Suprapubic skin (tissue), 4 donors: ENCODE measurements around the gene CYP3A4.
"Not testable (repeated sequence)": the region's sequence is repeated elsewhere in the genome, so short reads cannot be mapped to it uniquely, and the experiment has no call there.

Source experiments
- POLR2A ChIP-seq, 2 donors: fragments of 450-650 bp; IDR thresholded peaks; one replicate each; pipeline ENCODE4 v1.6.1; 2017; ENCODE audit warnings: antibody characterized with exemption in 2 of 2, mild to moderate bottlenecking in 2 of 2, moderate library complexity in 2 of 2
- POLR2AphosphoS5 ChIP-seq, 3 donors: sonication (generic); formaldehyde crosslinking; IDR thresholded peaks; one replicate each; pipeline ENCODE4 v1.6.1; 2017; ENCODE audit warnings: antibody characterized with exemption in 3 of 3
- TF ChIP-seq, protein P1 (sequence below), 2 donors: fragments of 200-600 bp in 1 of 2; fragments of 450-650 bp in 1 of 2; sonication (generic) in 1 of 2; IDR thresholded peaks; one replicate each; pipeline ENCODE4 v1.5.1; 2016 to 2019; ENCODE audit warnings: antibody characterized with exemption in 2 of 2, mild to moderate bottlenecking in 1 of 2, moderate library complexity in 1 of 2

DNA sequence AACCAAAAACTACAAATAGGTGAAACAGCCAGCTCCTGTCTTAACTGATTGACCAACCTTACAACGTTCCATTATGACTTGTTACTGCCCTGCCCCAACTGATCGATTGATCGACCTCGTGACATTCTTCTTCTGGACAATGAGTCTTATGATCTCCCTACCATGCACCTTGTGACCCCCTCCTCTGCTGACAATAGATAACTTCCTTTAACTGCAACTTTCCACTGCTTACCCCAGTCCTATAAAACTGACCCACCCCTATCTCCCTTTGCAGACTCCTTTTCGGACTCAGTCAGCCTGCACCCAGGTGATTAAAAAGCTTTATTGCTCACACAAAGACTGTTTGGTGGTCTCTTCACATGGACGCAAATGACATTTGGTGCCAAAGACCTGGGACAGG lies 60.8 kb downstream of the CYP3A4 start:
- TF ChIP-seq, protein P1, sequence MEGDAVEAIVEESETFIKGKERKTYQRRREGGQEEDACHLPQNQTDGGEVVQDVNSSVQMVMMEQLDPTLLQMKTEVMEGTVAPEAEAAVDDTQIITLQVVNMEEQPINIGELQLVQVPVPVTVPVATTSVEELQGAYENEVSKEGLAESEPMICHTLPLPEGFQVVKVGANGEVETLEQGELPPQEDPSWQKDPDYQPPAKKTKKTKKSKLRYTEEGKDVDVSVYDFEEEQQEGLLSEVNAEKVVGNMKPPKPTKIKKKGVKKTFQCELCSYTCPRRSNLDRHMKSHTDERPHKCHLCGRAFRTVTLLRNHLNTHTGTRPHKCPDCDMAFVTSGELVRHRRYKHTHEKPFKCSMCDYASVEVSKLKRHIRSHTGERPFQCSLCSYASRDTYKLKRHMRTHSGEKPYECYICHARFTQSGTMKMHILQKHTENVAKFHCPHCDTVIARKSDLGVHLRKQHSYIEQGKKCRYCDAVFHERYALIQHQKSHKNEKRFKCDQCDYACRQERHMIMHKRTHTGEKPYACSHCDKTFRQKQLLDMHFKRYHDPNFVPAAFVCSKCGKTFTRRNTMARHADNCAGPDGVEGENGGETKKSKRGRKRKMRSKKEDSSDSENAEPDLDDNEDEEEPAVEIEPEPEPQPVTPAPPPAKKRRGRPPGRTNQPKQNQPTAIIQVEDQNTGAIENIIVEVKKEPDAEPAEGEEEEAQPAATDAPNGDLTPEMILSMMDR (IDR thresholded peaks at IDR 0.05): not testable (repeated sequence)
- TF ChIP-seq POLR2A, POLR2AphosphoS5 (IDR thresholded peaks at IDR 0.05): not testable (repeated sequence)
